ENCODE data around the gene ZC2HC1C.
"Not testable (repeated sequence)": the region's sequence is repeated elsewhere in the genome, so short reads cannot be mapped to it uniquely, and the experiment has no call there.

ZC2HC1C gene

DNA sequence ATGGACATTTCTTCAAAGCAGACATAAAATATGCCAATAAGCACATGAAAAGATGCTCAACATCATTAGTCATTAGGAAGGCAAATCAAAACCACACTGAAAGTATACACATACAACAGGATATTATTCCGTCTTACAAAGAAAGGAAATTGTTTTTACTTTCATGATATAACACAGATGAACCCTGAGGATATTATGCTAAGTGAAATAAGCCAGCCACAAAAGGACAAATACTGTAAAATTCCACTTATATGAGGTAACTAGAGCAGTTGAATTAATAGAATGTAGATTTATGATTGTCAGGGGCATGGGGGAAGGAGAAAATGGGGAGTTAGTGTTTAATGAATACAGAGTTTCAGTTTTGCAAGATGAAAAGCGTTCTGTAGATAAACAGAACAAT lies 9.8 kb upstream of the ZC2HC1C start:
- DNase-seq = no peak

- DNase-seq = no peak
These were observed 9.0 kb upstream of the ZC2HC1C start for GRCh38 chr14:75060420-75060819.

- DNase-seq = no peak
These were observed 6.4 kb upstream of the ZC2HC1C start for GRCh38 chr14:75063013-75063412.

DNA sequence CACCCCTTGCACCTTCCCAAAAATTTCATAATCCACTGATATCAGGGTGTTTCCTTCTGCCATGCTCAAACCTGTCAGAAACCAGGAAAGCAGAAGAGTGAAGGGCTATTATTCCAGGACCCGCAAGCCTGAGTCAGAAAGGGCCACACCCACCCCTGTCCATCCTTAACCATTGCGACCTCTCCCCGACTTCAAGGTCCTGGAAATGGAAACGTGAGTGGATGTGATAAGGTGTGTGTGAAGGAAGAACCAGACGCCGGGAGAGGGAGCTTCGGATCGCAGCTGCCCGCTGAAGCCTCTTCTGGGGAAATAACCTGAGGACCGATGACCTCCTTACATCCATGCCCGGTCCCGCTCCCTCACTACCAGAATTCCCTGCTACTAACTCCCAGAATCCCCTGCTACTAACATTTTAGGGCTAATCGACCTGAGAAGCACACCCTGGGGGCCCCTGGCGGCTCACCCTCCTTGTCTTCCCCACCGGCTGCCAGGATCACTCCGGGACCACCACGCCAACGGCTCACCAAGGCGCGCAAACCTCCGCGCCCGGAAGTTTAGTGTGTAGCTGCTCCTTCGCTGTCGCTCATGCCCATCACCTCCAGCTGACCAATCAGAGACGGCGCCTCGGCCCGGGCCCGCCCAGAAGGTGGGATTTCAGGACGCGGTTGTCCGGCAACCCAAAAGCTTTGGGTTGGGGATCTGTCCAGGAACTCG lies 5.8 kb upstream of the ZC2HC1C start, which contains the start of gene ACYP1:
Gene ACYP1, minus strand, starts transcription at position 534 of the 714 bp plus-strand sequence. Its CDS starts 471 bp downstream, at position 63.
- DNase-seq = peak; percentile 98

- no peak for DNase-seq
These were observed 5.3 kb upstream of the ZC2HC1C start for GRCh38 chr14:75064205-75064567.

DNA sequence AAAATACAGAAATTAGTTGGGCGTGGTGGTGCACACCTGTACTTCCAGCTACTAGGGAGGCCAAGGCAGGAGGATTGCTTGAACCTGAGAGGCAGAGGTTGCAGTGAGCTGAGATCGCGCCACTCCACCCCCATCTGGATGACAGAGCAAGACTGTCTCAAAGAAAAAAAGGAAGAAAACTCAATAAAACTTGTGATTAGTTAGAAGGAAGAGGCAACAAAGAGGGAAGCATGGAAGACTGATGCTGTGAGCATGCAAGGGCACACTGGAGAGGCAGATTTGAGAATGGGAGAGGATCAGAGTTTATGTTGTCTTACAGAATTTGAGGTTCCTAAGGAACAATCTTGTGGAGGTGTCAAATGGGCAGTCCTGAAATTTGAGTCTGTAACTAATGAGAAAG lies 2.8 kb upstream of the ZC2HC1C start:
- DNase-seq = no peak

DNA sequence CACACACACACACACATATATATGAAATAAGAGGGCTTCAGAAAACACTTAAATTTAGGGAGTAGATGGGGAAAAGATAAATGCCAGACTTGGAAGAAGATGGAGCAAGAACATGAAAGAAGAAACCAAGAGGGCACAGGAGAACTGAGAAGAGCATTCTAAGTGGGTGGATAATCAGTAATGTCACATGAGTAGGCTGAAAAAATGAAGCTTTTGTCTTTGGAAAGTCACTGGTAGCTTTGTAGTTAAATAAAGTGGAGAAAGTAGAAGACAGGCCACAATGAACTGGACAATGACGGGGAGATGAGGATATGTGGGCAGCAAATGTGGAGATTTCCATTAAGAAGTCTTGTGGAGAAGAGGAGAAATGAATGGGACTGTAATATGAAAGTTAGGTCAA lies 2.2 kb upstream of the ZC2HC1C start:
- no peak for DNase-seq

DNA sequence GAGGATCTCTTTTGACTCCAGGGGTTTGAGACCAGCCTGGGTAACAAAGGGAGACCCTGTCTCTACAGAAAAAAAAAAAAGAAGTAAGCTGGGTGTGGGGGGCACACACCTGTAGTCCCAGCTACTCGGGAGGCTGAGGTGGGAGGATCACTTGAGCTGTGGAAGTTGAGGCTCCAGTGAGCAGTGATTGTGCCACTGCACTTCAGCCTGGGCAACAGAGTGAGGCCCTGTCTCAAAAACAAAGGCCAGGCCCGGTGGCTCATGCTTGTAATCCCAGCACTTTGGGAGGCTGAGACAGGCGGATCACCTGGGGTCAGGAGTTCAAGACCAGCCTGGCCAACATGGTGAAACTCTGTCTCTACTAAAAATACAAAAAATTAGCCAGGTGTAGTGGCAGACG lies 1.7 kb upstream of the ZC2HC1C start:
- DNase-seq = not testable (repeated sequence)

DNA sequence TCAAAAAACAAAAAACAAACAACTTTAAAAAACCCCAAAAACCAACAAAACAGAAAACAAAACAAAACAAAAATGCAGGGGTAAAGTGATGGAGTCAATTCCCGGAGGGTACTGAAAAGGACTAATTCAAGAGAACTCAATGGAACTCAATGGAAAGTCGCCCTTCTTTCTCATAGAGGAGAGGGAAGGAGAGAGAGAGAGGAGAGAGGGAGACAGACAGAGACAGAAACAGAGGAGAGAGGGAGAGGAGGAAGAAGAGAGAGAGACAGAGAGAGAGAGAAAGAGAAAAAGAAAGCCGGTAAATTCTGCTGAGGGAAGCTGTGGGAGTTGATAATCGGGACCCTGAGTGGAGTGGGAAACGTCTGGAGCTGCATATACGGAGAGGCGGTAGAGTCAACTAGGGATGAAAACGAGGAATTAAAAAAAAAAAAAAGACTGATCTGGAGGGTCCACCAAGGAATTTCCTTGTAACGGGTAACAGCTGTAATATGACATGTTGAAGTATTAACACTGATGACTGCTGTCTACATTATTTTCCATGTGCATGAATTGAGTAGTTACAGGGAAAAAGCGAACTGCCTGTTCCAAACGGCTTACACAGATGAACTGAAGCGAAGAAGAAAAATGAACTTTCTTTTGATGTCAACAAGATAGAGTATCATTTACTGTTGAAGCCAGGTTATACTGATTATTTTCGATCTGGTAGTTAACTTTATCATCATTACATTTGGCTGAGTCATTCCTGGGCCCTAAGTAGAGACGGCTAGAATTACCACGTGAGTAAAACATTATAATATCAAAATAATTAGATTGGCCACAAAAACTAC lies 934 bp upstream of the ZC2HC1C start:
- DNase-seq = peak in 1 of 2 experiments; percentile 36

GRCh38 chr14:75069811-75070145 lies 337 bp downstream of the ZC2HC1C start:
- DNase-seq = no peak

DNA sequence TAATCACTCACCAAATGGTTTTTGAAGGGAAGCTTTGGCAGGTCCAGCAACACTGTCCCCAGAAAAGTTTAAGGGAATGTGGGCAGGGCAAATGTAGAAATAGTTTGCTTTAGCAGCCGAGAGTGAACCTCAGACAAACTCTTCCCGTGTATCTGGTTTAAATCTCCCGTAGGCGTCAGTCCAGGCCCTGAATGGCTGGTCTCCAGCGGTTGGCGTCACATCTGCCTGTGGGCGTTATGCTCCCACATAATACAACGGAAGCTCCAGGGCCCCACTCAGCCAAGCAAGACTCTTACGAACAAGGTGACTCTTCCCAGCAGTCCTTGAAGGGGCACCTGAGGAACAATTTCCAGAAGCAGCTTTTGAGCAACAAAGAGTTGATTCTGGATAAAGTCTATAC lies 942 bp downstream of the ZC2HC1C start:
- no peak for DNase-seq

- no peak for DNase-seq
These were observed 8.4 kb downstream of the ZC2HC1C start for GRCh38 chr14:75077794-75078193.

DNA sequence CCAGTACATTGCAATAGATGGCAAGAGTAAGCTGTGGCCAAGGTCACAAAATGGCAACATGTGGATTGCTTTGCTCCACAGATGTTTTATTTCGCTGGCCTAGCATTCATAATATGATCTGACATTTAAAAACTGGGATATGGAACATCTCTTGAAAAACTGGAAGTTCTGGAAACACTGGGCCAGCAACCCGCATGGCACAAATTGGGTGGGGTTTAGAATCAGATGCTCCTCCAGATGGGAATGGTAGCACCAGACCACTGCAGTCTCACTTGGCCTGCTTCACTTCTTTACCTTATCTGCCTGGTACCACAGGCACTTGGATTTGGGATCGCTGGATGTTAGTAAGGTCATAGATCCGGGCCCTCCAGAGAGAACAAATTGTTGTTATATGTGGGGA lies 10.1 kb downstream of the ZC2HC1C start:
- DNase-seq = no peak

- DNase-seq = no peak
These were observed 12.3 kb downstream of the ZC2HC1C start for GRCh38 chr14:75081660-75082229.

GRCh38 chr14:75083271-75083670 lies 13.8 kb downstream of the ZC2HC1C start:
- no peak for DNase-seq

- DNase-seq = peak; percentile 18 to 61
These were observed 15.1 kb downstream of the ZC2HC1C start for GRCh38 chr14:75084513-75084912.

GRCh38 chr14:75088153-75088552 lies 18.7 kb downstream of the ZC2HC1C start:
- DNase-seq = no peak

GRCh38 chr14:75088566-75089373 lies 19.3 kb downstream of the ZC2HC1C start:
- DNase-seq = peak; percentile 64 to 76

DNA sequence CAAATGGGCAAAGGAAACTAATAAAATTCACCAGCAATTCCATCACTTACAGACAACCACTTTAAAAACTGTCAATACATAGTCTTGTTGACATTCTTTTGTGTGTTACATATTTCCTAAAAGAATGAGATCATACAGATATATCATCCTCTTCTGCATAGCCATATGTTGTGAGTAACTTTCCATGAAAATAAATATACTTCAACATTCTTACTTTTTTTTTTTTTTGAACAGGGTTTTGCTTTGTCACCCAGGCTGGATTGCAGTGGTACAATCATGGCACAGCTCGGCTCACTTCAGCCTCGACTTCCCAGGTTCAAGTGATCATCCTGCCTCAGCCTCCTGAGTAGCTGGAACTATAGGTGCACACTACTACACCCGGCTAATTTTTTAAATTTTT lies 20.9 kb downstream of the ZC2HC1C start:
- DNase-seq = no peak

DNA sequence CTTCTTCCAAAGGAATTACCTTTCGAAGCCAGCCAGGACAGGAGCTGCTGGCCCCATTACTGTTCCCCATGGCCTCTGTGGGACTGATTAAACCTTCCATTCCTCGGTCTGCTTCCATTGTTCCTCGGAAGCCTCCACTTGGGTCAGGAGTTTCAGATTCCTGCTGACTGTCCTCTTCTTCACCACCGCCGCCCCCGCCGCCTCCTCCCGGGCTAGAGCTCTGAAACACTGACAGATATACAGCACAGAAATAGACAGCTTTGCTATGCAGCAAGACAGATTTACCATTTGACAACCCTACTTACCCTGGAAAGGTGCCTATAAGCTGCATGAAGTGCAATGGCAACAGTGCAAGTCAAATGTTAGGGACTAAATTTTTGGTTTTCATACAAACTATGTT lies 21.8 kb downstream of the ZC2HC1C start:
- DNase-seq = no peak

GRCh38 chr14:75092698-75093097 lies 23.3 kb downstream of the ZC2HC1C start:
- DNase-seq = no peak

- no peak for DNase-seq
These were observed 25.5 kb downstream of the ZC2HC1C start for GRCh38 chr14:75094896-75095295.

- no peak for DNase-seq
These were observed 26.2 kb downstream of the ZC2HC1C start for GRCh38 chr14:75095690-75096089.

Data from NCI-H524 (cell line).